HepG2 (cell line): ENCODE measurements around the gene VEGFA. TPM values are rescaled to one million over a fixed set of nuclear protein-coding genes. Genes with fewer than 3 reads are reported as not detected.

Experiments used
- ARID4A ChIP-seq: sonication (generic); formaldehyde crosslinking; IDR thresholded peaks from 2 replicates; pipeline ENCODE4 v1.5.0; 2020; ENCODE audit warnings: mild to moderate bottlenecking, missing genetic modification reagents, borderline replicate concordance
- ATF3 ChIP-seq: sonication (generic); formaldehyde crosslinking; IDR thresholded peaks from 2 replicates; pipeline ENCODE4 v1.4.0; 2020; ENCODE audit warnings: missing genetic modification reagents
- ATF4 ChIP-seq, 2 experiments: fragments of 450-650 bp in 1 of 2; sonication (generic) in 1 of 2; formaldehyde crosslinking; IDR thresholded peaks; 2 replicates each; pipeline versions ENCODE4 v1.5.0 to v1.8.0; 2020 to 2022; ENCODE audit warnings: mild to moderate bottlenecking in 1 of 2, missing genetic modification reagents in 1 of 2
- FOXM1 ChIP-seq: sonication (generic); formaldehyde crosslinking; IDR thresholded peaks from 2 replicates; pipeline ENCODE4 v1.5.0; 2020; ENCODE audit warnings: missing genetic modification reagents
- HHEX ChIP-seq: IDR thresholded peaks from 2 replicates; pipeline ENCODE4 v1.6.1; 2016; ENCODE audit warnings: control low read depth
- HOXA7 ChIP-seq: sonication (generic); formaldehyde crosslinking; IDR thresholded peaks from 2 replicates; pipeline ENCODE4 v1.8.1; 2022; ENCODE audit warnings: mild to moderate bottlenecking, missing genetic modification reagents, moderate library complexity
- IKZF4 ChIP-seq: sonication (generic); formaldehyde crosslinking; IDR thresholded peaks from 2 replicates; pipeline ENCODE4 v1.5.1; 2020; ENCODE audit warnings: borderline replicate concordance, mild to moderate bottlenecking, low read depth, missing genetic modification reagents; ENCODE audit errors: not compliant biosample characterization
- MLXIP ChIP-seq: sonication (generic); formaldehyde crosslinking; IDR thresholded peaks from 2 replicates; pipeline ENCODE4 v1.9.0; 2021; ENCODE audit warnings: missing genetic modification reagents, borderline replicate concordance
- MYNN ChIP-seq: sonication (generic); formaldehyde crosslinking; IDR thresholded peaks from 2 replicates; pipeline ENCODE4 v1.4.0; 2020; ENCODE audit warnings: mild to moderate bottlenecking, low read depth, missing genetic modification reagents
- NR2C2 ChIP-seq: sonication (generic); formaldehyde crosslinking; IDR thresholded peaks from 2 replicates; pipeline ENCODE4 v1.4.0; 2020; ENCODE audit warnings: missing genetic modification reagents, mild to moderate bottlenecking, moderate library complexity, borderline replicate concordance
- RBM22 ChIP-seq: fragments of 200-400 bp; formaldehyde crosslinking; optimal IDR thresholded peaks from 2 replicates; pipeline ENCODE3; 2017; ENCODE audit warnings: mild to moderate bottlenecking, low read length, moderate library complexity
- SIX1 ChIP-seq: sonication (generic); formaldehyde crosslinking; IDR thresholded peaks from 2 replicates; pipeline ENCODE4 v1.4.0; 2020; ENCODE audit warnings: missing genetic modification reagents, borderline replicate concordance
- ZBTB34 ChIP-seq: sonication (generic); formaldehyde crosslinking; IDR thresholded peaks from 2 replicates; pipeline ENCODE4 v1.8.0; 2022; ENCODE audit warnings: mild to moderate bottlenecking, missing genetic modification reagents
- ZFP1 ChIP-seq: IDR thresholded peaks from 2 replicates; pipeline ENCODE4 v1.6.1; 2016
- ZFY ChIP-seq: sonication (generic); formaldehyde crosslinking; IDR thresholded peaks from 2 replicates; pipeline ENCODE4 v1.4.0; 2020; ENCODE audit warnings: missing genetic modification reagents
- ZMAT3 ChIP-seq: sonication (generic); formaldehyde crosslinking; conservative IDR thresholded peaks from 2 replicates; pipeline ENCODE4 v1.7.0; 2021; ENCODE audit warnings: missing genetic modification reagents
- ZNF282 ChIP-seq: fragments of 450-650 bp; IDR thresholded peaks from 2 replicates; pipeline ENCODE4 v1.6.1; 2018; ENCODE audit not compliant: partially characterized antibody
- ZNF580 ChIP-seq: IDR thresholded peaks from 2 replicates; pipeline ENCODE4 v1.6.1; 2016; ENCODE audit warnings: low read depth, borderline replicate concordance
- polyA plus RNA-seq, 8 experiments: library from polyadenylated mRNA; depleted of rRNA in 3 of 8; stranded (reverse) in 7 of 8; unstranded in 1 of 8; fragments of >200 nt; fragmentation: Illumina TruSeq in 4 of 8; extraction: Trizol in 4 of 8; gene quantifications; 2 replicates each; pipeline versions ENCODE4 v1.2.1 to v1.2.3, GENCODE V29; 2011 to 2016; ENCODE audit warnings: low read depth in 4 of 8, missing spikeins in 1 of 8, mixed read lengths in 1 of 8; ENCODE audit not compliant: insufficient read depth in 1 of 8
- total RNA-seq, 5 experiments: library from RNA; depleted of rRNA; stranded (reverse); fragments of >200 nt; fragmentation: Illumina TruSeq; extraction: Trizol; gene quantifications; 2 replicates each; pipeline ENCODE4 v1.2.3, GENCODE V29; 2016; ENCODE audit warnings: low read depth in 1 of 5

VEGFA gene
- total and polyA plus RNA-seq, 2 of the 13 experiments (the other 11 are each of a cell fraction or from before 2014, with no cell fraction given), result 68.1 to 629 TPM

GRCh38 chr6:43771858-43772680 is 2.1 kb downstream of the VEGFA start (continued):
- peak; percentile 75 to 98 for TF ChIP-seq ATF4 (CRISPR knock-in tag; IDR thresholded peaks at IDR 0.05)
- no peak for TF ChIP-seq SIX1 (CRISPR knock-in tag)
- 0 out of 2 replicates have a peak, but pooled peaks have one; percentile 36 for TF ChIP-seq MYNN (CRISPR knock-in tag)
- peak; percentile 68 for TF ChIP-seq IKZF4 (CRISPR knock-in tag)
- peak; percentile 48; the same call in 1 of the 2 replicates for TF ChIP-seq ARID4A (CRISPR knock-in tag)
- TF ChIP-seq ZNF282, result no peak
- 0 out of 2 replicates have a peak, but pooled peaks have one; percentile 2 for TF ChIP-seq ZNF580 (CRISPR knock-in tag)
- TF ChIP-seq ZBTB34 (CRISPR knock-in tag), result peak; percentile 8; the same call in 1 of the 2 replicates
- peak; percentile 67 for TF ChIP-seq ZFY (CRISPR knock-in tag)
- peak; percentile 85 for TF ChIP-seq RBM22
- TF ChIP-seq HOXA7, result no peak
- TF ChIP-seq ZMAT3, result 0 out of 2 replicates have a peak, but pooled peaks have one; percentile 73
- no peak; the same call in 1 of the 2 replicates for TF ChIP-seq MLXIP (CRISPR knock-in tag)
- 0 out of 2 replicates have a peak, but pooled peaks have one; percentile 17 for TF ChIP-seq HHEX (CRISPR knock-in tag)
- TF ChIP-seq ATF3 (CRISPR knock-in tag), result peak; percentile 45; the same call in 1 of the 2 replicates
- 0 out of 2 replicates have a peak, but pooled peaks have one; percentile 3 for TF ChIP-seq ZFP1 (CRISPR knock-in tag)
- TF ChIP-seq NR2C2 (CRISPR knock-in tag), result peak; percentile 33; the same call in 1 of the 2 replicates
- no peak for TF ChIP-seq FOXM1
